NCI-H2227 (cell line): Measurements from ENCODE around the gene NFKBIB.

Experiments used
- DNase-seq: peaks from one replicate; lab custom pipeline; 2025; ENCODE audit not compliant: unreplicated experiment; lab: John Stamatoyannopoulos, UW

Gene NFKBIB

DNA sequence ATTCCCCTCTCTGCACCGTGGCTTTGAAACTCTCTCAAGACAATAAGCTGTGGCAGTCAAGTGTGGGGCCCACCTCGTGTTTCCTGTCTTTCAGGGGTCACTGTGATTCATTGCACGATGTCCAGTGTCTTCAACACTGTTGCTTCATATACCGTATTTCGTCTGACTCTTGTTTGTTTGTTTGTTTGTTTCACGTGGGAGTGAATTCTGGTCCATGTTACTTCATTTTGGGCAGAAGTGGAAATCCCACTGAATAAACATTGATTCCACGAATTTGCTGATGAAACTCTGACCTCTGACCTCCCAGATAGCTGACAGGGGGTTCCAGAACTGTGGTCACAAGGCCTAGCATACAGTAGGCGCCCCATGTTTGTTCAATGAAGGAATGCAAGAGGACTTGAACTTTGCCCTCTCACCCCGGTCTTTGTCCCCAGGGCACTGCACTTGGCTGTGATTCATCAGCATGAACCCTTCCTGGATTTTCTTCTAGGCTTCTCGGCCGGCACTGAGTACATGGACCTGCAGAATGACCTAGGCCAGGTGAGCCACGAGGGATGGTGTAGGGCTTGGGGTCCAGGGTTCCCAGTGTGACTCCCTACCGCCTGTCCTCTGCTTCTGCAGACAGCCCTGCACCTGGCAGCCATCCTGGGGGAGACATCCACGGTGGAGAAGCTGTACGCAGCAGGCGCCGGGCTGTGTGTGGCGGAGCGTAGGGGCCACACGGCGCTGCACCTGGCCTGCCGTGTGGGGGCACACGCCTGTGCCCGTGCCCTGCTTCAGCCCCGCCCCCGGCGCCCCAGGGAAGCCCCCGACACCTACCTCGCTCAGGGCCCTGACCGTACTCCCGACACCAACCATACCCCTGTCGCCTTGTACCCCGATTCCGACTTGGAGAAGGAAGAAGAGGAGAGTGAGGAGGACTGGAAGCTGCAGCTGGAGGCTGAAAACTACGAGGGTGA is 5.1 kb downstream of the NFKBIB start:
- DNase-seq = no peak

DNA sequence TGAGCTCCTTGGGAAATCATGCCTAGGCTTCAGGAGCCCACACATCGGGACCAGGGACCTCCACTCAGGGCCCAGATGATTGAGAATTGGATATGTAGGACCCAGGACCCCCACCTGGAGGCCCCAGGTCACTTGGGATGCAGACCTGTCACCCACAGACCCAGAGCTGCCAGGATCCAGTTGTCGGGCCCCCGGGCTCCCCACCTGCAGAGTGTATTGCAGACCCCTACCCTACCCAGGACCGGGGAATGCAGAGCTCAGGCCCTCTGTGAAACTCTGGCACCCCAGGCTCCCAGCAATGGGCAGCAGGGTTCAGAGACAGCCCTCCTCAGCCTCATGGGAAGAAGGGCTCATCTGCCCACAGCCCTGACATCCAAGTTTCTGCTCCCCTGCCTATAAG is 5.9 kb downstream of the NFKBIB start:
- no peak for DNase-seq

DNA sequence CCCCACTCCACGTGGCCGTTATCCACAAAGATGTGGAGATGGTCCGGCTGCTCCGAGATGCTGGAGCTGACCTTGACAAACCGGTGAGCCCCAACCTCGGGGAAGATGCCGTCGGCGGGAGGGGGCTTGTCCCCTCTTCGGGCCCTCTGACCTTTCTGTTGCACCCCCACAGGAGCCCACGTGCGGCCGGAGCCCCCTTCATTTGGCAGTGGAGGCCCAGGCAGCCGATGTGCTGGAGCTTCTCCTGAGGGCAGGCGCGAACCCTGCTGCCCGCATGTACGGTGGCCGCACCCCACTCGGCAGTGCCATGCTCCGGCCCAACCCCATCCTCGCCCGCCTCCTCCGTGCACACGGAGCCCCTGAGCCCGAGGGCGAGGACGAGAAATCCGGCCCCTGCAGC is 7.5 kb downstream of the NFKBIB start:
- no peak for DNase-seq

DNA sequence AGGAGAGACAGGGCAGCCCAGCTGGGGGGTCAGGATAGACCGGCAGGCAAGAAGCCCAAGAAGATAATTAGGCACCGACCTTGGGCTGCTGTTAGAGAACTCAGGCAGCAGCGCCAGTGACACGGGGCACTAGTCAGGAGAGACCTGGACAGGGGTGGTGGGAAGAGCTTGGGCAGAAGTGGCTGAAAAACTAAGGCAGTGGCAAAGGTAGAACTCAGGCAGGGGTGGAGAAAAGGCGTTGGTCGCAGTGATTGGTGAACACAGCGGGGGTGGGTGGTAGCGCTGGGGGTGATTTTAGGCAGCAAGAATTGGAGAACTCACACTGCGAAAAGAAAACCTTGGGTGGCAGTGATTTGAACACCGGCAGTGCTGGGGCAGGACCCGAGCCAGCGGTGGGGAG is 7.9 kb downstream of the NFKBIB start:
- no peak for DNase-seq

DNA sequence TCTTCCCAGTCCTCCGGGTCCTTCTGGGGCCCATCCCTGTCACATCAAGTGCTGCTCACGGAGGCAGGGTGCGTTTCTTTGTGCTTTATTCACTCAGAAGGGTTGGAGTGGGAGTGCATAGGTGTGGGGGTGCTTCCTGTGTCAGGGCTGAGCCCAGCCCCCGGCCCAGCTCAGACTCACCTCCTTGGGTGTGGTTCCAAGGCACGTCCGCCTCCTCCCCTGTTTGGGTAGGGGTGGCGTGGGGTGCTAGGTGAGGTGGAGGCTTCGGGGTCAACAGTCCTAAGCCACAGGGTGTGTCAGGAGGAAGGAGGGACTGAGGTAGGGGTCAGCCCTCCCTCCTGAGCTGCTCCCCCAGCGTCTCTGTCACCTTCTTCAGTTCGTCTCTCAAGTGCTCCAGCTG is 9.1 kb downstream of the NFKBIB start:
- DNase-seq = no peak

DNA sequence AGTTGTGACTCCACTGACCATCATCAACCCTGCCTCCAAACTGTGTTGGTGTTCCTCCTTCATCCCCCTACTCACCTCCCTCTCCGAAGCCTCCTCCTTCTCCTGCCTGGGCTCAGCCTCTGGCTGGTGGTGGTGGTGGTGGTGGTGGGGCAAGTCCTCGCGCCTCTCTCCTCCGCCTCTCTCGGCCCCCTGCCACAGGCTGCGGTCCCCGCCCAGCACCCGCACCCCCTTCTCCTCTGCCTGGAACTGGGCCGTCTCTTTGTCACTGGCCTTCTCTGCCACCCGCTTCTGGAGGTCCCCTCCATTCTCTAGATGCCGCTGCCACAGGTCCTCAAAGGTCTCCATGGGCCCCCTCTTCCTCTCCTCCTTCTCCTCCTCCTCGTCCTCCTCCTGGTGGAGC is 10.7 kb downstream of the NFKBIB start:
- DNase-seq = no peak

DNA sequence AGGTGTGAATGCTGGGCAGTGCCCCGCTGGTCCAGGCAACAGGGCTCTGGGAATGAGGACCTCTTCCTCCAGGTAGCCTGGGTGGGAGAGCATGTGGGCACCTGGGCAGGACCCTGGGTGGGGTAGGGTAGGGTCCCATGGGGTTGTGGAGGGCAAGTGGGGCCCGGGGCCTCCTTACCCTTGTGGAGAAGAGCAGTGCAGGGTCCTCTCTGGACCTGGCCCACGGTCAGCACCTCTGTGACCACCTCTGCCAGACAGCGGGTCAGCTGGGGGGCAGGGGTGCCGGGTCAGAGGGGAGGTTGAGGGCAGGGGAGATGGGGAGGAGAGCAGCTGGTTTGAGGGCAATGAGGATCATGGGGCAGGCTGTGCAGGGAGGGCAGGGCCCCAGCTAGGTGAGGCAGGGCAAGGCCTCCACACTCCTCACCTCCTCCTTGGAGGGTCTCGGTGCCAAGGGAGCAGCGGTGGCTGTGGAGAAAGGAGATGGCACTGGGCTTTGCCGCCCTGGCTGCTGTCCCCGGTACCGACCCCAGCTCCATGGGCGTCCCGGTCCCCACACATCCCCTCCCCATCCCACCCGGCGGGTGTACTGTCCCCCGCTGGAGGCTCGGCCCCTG is 11.7 kb downstream of the NFKBIB start:
- no peak for DNase-seq

DNA sequence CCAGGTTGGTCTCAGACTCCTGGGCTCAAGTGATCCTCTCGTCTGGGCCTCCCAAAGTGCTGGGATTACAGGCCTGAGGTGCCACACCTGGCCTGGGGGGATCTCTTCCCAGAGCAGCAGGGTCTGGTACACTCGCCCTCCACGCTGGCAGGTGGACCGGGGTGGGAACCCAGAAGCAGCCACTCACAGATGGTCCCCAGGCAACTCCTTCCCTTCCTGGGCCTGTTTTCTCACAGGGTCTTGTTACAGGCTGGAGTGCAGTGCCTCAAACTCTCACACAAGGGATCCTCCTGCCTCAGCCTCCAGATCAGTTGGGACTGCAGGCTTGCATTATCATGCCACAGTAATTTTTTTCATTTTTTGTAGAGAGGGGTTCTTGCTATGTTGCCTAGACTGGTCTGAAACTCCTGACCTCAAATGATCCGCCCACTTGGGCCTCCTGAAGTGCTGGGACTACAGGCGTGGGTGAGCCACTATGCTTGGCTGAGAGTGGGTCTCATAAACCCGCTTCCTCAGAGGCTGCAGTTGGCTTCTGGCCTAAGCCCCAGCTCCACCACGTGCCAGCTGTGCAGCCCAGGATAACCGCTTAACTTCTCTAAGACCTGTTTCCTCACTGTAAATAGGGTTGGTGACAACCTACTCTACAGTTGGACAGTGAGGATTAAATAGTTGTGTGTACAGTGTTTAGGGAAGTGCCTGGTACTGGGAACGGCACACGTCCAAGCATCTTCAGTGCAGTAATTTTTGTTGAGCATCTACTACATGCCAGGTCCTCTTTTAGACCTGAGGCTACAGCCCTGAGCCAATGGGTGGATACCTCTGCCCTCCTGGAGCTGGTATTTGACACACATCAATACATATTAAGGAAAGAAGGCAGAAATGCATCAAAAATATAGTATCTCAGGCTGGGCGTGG is 13.1 kb downstream of the NFKBIB start:
- DNase-seq = no peak

DNA sequence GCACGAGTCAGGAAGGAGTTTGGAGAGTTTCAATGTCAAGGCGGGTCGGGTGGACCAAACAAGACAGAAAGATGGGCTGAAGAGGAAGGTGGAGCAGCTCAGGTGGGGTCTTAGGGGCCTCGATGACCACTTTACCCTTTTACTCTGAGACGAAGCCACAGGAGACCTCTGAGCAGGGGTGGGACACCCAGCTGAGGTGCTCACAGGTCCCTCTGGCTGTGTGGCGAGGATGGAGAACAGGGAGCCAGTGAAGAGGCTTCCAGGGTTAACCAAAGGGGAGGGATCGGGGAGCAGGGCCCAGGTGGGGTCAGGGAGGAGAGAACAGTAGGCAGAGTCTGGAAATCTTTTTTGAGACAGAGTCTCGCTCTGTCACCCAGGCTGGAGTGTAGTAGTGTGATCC is 14.2 kb downstream of the NFKBIB start:
- no peak for DNase-seq

DNA sequence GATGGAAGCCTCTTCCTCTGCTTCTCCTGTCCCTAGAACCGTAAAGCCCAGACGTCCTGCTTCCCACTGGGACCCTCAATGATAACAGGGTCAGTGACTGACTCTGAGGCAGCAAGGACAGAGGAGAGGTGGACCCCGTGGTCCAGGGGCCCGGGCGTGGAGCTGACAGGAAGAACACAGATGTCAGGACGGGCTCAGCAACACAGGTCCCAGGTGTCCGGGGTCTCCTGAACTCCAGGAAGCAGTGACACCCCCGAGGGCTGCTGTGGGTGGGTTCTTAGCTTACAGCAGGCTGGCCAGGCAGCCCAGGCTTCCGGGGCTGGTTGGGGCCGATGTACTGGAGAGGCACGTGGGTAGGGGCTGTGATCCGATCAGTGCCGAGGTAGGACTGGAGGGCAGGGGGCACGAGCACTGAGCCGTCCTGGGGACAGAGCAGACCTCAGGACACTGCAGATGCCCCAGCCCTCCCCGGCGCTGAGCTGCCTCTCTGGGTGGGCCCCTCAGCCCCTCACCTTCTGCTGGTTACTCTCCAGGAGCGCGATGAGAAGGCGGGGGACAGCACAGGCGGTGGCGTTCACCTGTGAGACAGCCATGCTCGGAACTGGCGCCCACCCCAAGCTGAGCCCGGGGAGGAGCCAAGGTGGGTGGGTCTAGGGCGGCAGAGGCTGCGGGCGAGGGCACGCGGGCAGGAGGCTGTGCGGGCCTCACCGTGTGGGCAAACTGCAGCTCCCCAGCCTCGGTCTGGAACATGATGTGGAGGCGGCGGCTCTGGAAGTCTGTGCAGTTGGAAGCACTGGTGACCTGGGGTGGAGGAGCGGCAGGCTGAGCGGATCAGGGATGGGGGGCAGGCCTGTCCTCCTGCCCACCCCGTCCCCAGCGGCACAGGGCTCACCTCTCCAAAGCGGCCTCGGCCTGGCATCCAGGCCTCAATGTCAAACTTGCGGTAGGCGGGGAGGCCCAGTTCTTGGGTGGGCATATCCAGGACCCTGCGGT is 15.9 kb downstream of the NFKBIB start:
- no peak for DNase-seq

DNA sequence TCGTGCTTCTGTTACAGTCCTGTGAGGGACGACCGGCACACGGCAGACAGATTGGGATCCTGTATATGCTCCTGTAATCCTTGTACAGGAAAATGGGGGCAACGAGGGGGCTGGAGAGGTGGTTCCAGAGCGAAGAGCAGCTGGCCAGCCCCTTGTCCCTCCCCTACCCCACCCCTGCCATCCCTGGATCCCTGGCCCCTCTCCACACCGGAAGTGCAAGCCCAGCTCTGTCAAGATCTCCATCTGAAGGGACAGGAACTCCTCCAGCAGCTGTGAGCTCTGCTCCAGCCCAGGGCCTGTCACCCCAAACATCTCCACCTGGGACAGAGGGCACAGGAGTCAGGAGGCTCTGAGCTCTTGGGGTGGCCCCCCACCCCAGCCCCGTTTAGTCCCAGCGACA is 17.7 kb downstream of the NFKBIB start:
- DNase-seq = no peak

DNA sequence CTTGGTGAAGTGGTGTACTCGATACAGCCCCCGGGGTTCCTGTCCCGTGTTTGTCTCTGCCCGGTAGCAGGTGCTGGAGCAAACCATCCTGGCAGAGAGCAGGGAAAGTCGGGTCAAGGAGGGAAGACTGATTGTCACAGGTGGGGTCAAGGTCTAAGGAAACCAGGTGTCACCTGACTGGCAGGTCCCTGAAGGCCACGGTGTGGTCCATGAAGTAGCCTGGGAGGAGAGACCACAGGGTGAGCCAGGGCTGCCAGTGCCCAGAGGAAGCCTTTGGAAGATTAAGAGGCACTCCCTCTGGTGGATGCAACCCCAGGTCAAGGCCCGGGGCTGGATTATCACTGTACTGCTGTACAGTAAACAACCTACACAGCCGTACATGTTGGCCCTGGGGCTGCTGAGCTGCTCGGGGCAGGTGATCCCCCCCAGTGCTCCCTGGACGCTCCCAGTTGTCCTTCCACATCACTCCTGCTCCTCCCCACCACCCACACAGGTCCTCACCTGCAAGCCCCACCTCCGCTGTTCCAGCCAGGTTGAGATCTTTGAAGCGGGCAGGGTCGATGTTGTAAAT is 18.2 kb downstream of the NFKBIB start:
- no peak for DNase-seq

DNA sequence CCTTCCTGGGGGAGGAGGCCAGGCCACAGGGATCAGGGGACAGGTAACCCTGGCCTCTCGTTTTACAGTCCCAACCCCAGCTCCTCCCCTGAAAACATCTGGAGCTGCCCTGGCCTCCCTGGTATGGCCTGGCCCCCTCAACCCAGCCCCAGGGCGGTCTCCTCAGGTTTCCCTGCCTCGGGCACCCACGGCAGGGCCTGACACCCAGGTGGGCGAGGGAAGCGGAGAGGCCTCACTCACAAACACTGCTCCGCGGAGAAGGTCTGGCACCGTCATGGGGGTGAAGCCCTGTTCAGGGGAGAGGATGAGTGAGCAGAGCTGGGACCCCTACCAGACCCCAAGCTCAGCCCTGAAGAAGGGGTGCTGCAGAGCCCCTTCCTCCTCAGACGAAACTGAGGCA is 18.8 kb downstream of the NFKBIB start:
- DNase-seq = no peak

DNA sequence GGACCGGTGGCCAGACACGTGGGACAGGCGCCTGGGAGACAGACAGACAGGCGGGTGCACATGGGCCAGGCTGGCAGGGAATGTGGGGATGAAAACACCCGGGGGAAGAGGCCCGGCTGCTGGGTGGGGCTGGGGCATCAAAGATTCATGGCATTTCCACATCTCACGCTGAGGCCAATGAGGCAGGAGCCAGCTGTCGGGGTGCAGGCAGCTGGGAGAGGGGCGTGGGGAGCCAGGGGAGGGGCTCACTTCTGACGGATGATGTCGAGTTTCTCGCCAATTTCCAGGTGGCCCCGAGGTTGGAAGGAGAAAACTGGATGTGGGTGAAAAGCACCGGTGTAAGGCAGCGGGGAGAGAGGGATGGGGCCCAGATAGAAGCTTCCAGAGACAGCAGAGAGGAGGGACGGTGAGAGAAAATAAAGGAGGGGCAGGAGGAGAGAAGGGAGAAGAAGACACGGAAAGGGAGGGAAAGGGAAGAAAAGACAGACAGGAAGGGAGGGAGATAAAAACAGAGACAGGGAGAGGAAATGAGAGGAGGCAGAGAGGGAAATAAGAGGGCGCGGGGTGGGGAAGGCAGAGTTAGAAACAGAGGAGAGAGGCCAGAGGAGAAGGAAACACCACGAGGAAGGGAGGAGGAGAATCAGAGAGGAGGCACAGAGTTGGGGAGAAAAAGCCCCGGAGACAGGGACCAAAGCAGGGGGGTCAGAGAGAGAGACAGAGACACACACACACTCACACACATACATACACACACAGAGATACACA is 20.2 kb downstream of the NFKBIB start:
- no peak for DNase-seq

DNA sequence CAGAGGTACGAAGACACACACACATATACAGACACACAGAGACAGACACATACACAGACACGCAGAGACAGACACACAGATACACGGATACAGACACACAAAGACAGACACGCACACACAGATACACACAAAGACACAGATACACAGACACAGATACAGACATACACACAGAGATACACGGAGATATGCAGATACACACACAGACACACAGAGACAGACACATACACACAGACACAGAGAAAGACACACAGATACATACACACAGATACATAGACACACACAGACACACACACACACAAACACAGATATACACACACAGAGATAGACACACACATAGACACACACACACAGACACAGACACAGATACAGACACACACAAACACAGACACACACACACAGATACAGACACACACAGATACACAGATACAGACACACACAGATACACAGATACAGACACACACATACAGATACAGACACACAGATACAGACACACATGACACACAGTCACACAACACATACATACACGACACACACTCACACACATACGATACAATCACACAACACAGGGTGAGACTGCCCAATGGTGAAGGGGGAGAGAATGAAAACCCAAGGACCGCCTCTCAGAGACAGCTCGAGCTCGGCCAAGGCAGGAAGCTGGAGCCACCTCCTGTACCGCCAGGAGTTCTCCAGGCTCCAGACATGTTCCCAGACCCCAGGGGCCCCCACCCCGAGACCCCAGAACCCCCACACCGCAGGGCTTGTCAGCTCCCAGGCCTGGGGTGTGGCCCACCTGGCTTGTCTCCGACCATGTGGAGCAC is 21.0 kb downstream of the NFKBIB start:
- no peak for DNase-seq

DNA sequence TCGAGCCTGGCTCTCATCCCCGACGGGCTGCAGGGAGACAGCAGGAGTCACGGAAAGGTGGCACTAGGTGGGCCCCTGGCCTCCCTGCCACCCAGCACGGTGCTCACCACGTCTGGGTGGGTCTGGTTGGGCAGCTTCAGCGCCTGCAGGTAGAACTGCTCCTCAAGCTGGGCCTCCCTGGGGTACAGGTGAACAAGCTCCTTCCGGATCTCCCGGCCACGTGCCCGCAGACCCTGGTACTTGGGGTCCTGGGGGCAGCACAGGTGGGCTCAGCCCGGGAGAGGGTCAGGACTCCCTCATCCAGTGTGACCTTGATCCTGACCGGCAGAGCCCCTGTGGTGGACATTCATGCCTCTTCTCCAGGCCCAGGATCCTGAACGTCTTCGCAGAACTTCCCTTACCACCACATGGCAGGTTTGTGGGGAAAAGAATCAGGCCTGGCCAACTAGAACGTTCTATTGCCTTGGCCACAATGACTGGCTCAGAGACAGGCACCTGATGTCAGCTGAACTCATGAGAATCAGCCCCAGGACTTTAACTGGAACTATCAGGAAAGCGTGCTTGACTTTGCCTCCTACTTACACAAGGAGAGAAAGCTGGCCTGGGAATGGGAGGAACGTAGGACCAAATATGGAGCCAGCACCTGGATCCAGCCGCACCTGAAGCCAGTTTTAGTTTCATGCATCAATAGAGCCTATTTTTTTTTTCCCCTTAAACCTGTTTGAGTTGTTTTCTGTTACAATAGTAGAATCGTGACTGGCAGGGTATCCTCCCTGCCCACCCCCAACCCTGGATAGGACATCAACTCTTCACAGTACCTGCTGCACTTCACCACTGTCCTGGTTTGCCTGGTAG is 21.9 kb downstream of the NFKBIB start:
- no peak for DNase-seq

DNA sequence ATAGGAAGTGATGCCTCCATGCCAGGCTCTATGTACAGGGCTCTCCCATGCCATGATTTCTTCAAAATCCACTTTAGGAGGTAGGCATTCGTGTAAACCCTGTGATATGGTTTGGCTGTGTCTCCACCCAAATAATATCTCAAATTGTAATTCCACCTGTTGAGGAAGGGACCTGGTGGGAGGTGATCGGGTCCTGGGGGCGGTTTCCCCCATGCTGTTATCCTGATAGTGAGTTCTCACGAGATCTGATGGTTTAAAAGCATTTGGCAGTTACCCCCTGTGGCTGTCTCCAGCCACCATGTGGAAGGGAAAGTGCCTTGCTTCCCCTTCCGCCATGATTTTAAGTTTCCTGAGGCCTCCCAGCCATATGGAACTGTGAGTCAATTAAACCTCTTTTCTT is 22.7 kb downstream of the NFKBIB start:
- no peak for DNase-seq
